ENCODE results near the gene MKKS. TPM values are rescaled to one million over a fixed set of nuclear protein-coding genes. Genes with fewer than 3 reads are reported as not detected.

MKKS gene
- total and polyA plus RNA-seq, 10 of the 15 experiments (the other 5 are each of a cell fraction or from before 2014, with no cell fraction given): 4.3 to 17.9 (median 7.7) TPM

DNA sequence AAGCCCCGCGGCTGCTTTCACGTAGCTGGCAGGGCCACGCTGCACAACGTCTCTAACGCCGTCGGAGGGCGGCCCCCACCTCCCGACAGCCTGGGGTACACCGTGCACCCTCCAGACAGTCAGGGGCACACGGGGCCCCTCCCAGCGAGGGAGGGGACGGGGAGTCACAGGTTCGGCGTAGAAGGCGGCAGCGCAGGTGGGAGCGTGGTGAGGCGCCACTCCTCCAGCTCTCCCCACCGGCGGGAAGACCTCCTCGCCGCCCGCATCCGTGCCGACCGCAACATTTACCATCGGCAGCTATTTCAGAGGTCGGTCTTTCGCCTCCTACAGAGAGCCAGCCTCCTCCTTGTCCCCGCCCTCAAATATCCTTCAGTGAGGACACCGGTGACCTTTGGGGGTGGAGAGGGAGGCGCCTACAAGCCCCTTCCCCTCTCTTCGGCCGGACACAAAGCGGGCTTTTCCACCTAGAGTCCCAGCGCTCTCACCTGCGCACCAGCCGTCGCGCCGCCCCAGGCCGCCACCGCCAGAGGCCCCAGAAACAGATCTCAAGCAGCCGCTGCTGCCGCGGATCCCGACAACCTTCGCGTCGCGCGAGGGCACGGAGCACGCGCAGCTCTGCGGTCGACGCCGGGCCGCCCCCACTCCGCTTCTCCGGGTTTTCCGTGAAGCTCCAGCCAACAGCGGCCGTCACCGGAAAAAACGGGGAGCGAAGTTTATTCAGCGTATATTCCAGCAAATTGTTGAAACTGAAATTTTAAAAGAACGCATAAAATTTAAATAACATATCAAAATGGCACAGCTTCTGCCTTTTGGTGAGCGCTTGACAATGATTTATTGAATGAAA lies at the start of gene MKKS (continued):
- TF ChIP-seq, protein P1, sequence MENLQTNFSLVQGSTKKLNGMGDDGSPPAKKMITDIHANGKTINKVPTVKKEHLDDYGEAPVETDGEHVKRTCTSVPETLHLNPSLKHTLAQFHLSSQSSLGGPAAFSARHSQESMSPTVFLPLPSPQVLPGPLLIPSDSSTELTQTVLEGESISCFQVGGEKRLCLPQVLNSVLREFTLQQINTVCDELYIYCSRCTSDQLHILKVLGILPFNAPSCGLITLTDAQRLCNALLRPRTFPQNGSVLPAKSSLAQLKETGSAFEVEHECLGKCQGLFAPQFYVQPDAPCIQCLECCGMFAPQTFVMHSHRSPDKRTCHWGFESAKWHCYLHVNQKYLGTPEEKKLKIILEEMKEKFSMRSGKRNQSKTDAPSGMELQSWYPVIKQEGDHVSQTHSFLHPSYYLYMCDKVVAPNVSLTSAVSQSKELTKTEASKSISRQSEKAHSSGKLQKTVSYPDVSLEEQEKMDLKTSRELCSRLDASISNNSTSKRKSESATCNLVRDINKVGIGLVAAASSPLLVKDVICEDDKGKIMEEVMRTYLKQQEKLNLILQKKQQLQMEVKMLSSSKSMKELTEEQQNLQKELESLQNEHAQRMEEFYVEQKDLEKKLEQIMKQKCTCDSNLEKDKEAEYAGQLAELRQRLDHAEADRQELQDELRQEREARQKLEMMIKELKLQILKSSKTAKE (IDR thresholded peaks at IDR 0.05; ENCODE audit: low read depth, poor library complexity, severe bottlenecking): peak; percentile 17
- TF ChIP-seq, protein P2, sequence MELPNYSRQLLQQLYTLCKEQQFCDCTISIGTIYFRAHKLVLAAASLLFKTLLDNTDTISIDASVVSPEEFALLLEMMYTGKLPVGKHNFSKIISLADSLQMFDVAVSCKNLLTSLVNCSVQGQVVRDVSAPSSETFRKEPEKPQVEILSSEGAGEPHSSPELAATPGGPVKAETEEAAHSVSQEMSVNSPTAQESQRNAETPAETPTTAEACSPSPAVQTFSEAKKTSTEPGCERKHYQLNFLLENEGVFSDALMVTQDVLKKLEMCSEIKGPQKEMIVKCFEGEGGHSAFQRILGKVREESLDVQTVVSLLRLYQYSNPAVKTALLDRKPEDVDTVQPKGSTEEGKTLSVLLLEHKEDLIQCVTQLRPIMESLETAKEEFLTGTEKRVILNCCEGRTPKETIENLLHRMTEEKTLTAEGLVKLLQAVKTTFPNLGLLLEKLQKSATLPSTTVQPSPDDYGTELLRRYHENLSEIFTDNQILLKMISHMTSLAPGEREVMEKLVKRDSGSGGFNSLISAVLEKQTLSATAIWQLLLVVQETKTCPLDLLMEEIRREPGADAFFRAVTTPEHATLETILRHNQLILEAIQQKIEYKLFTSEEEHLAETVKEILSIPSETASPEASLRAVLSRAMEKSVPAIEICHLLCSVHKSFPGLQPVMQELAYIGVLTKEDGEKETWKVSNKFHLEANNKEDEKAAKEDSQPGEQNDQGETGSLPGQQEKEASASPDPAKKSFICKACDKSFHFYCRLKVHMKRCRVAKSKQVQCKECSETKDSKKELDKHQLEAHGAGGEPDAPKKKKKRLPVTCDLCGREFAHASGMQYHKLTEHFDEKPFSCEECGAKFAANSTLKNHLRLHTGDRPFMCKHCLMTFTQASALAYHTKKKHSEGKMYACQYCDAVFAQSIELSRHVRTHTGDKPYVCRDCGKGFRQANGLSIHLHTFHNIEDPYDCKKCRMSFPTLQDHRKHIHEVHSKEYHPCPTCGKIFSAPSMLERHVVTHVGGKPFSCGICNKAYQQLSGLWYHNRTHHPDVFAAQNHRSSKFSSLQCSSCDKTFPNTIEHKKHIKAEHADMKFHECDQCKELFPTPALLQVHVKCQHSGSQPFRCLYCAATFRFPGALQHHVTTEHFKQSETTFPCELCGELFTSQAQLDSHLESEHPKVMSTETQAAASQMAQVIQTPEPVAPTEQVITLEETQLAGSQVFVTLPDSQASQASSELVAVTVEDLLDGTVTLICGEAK (IDR thresholded peaks at IDR 0.05; ENCODE audit: borderline replicate concordance): peak; percentile 71; the same call in 1 of the 2 replicates
- TF ChIP-seq SIN3A (IDR thresholded peaks at IDR 0.05; ENCODE audit: low read depth, low read length) (0 out of 2 replicates have a peak, but pooled peaks have one; percentile 43), ZZZ3 (IDR thresholded peaks at IDR 0.05; ENCODE audit: control insufficient read depth, insufficient read length, low read depth) (no peak), BACH1 (IDR thresholded peaks at IDR 0.05; ENCODE audit: borderline replicate concordance) (peak; percentile 54; the same call in 1 of the 2 replicates), FOXK2 (IDR thresholded peaks at IDR 0.05) (0 out of 2 replicates have a peak, but pooled peaks have one; percentile 46), STAT1 (conservative IDR thresholded peaks at IDR 0.05) (no peak), LARP7 (IDR thresholded peaks at IDR 0.05) (peak; percentile 49; the same call in 1 of the 2 replicates), DPF2 (IDR thresholded peaks at IDR 0.05) (peak; percentile 50), SMARCA5 (IDR thresholded peaks at IDR 0.05) (peak; percentile 79)
- TF ChIP-seq, protein P3, sequence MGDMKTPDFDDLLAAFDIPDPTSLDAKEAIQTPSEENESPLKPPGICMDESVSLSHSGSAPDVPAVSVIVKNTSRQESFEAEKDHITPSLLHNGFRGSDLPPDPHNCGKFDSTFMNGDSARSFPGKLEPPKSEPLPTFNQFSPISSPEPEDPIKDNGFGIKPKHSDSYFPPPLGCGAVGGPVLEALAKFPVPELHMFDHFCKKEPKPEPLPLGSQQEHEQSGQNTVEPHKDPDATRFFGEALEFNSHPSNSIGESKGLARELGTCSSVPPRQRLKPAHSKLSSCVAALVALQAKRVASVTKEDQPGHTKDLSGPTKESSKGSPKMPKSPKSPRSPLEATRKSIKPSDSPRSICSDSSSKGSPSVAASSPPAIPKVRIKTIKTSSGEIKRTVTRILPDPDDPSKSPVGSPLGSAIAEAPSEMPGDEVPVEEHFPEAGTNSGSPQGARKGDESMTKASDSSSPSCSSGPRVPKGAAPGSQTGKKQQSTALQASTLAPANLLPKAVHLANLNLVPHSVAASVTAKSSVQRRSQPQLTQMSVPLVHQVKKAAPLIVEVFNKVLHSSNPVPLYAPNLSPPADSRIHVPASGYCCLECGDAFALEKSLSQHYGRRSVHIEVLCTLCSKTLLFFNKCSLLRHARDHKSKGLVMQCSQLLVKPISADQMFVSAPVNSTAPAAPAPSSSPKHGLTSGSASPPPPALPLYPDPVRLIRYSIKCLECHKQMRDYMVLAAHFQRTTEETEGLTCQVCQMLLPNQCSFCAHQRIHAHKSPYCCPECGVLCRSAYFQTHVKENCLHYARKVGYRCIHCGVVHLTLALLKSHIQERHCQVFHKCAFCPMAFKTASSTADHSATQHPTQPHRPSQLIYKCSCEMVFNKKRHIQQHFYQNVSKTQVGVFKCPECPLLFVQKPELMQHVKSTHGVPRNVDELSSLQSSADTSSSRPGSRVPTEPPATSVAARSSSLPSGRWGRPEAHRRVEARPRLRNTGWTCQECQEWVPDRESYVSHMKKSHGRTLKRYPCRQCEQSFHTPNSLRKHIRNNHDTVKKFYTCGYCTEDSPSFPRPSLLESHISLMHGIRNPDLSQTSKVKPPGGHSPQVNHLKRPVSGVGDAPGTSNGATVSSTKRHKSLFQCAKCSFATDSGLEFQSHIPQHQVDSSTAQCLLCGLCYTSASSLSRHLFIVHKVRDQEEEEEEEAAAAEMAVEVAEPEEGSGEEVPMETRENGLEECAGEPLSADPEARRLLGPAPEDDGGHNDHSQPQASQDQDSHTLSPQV (IDR thresholded peaks at IDR 0.05): peak; percentile 16; the same call in 1 of the 2 replicates
- TF ChIP-seq, protein P4, sequence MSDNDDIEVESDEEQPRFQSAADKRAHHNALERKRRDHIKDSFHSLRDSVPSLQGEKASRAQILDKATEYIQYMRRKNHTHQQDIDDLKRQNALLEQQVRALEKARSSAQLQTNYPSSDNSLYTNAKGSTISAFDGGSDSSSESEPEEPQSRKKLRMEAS (IDR thresholded peaks at IDR 0.05; ENCODE audit: low read depth, low read length): peak; percentile 70

Data from GM12878 (cell line).